Fibroblast of skin of scalp (primary cell): Measurements from ENCODE around the gene CCNI.
A peak's percentile ranks its signal among the peaks of the same experiment; 100 is the strongest.
"Not testable (repeated sequence)": the region's sequence is repeated elsewhere in the genome, so short reads cannot be mapped to it uniquely, and the experiment has no call there.

ENCODE experiments used
- DNase-seq: peaks from one replicate; pipeline ENCODE4 v3.0.0-alpha.2; 2013

The CCNI gene

DNA sequence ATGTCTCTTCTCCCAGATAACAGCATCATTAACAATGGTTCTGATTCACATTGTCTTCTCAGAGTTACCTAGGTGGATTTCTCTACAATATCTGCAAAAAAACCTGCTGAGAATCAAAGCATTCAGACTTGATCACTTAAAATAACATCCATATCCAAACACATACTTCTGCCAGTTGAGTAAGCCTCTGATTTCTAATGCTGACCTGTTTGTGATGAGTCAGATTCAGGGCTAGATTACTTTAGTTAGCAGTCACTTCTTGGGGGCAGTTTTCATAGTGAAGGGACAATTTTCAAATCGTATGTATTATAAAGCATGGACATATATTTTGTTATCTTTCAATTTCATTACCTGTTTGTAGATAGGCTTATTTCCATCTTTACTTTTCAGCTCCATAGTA, 35.5 kb downstream of the CCNI start:
- peak; percentile 64 for DNase-seq

DNA sequence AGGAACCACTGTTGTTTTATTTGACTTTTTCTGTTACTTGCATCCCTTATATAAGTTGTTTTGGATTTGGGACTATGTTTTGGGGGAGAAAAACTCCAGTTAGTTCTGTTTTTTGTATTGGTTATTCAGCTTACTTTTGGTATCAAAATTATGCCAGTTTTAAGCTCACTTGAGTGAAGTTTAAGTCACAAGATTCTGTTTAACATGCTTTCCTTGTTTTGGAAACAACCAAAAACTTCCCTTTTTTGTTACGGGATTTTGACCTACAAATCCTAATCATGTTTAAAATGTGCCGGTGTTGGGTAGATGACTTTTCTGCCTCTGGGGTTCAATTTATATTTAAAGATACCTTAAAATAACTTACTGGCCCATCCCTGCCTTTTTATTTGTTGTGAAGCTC, 36.0 kb downstream of the CCNI start:
- no peak for DNase-seq

DNA sequence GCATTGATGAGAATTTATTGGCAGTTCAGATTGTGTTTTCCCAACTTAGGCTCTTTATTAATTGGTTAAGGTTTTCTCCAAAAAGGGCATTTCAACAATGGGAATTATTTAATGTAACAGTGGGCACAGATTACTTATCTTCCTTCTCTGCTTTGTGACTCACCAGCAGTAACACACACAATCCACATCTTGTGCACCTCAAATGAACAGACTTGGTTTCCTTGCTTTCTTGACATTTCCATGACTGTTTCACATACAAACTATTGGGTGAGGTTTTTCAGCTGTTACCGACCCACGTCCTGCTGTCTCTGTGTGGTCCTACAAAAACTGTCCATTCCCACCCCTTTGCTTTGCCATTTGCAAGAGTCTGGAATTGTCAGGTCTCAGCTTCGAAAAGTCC, 38.1 kb downstream of the CCNI start:
- DNase-seq = no peak

DNA sequence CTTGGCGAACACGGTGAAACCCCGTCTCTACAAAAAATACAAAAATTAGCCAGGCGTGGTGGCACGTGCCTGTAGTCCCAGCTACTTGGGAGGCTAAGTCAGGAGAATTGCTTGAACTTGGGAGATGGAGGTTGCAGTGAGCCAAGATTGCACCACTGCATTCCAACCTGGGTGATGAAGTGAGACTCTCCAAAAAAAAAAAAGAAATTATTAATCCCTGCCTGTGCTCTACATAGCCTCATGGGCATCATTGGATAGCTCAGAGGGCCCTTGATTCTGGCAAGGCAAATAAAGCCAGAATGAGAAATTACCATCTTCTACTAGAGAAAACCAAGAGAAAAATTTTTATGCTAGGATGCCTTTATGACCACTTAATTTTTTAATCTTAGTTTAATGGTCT, 38.6 kb downstream of the CCNI start:
- not testable (repeated sequence) for DNase-seq

DNA sequence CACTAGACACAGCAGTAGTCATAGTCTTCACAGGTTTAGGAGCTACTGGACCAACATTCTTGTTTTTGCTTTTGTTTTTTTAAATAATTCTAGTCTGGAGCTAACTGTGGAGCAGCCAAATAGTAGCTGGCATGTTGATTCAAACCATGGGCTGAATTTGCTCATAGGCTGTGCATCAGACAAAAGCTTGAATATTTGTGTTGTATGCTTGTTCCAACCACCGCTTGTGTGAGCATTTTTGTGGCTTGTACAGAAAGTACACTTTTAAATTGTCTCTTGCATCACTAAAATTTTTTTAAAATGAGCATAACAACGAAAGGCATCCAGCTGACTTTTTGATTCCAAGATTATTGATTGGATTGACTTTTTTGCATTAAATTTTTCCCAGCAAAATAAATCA, 39.6 kb downstream of the CCNI start:
- DNase-seq = peak; percentile 96

DNA sequence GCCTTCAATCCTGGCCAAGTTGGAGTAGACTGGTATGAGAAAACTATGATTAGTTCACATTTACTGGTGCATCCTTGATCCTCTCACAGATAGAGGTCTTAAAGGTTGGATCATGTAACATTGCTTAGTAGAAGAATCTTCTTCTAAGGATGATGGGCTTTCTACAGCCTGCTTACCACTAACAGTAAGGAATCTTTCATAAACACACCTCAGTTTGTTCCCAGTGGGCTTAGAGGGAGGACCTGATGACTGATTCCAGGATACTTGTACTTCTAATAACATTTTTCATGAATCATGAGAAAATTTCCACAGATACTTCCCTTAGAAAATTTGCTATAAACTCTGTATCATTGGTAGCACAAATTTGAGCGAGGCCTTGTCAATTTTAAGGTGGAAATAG, 40.6 kb downstream of the CCNI start:
- no peak for DNase-seq

DNA sequence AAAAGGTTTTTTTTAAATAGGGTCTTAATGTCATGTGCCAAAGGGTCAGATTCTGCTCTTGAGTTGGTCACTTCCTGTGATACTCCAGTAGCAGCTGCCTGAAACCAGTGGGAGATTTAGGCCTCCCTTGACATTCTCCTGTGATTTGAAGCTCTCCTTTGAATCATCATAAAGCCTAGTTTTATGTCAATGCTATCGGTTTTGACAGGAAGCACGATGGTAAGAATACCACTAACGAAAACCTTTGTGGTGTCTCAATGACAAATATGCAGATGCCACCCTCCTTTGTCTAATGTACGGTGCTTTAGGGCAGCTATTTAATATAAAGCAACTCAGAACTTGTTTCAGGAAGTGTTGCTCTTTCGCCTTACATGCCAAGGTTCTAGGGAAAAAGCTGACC, 44.2 kb downstream of the CCNI start:
- no peak for DNase-seq

DNA sequence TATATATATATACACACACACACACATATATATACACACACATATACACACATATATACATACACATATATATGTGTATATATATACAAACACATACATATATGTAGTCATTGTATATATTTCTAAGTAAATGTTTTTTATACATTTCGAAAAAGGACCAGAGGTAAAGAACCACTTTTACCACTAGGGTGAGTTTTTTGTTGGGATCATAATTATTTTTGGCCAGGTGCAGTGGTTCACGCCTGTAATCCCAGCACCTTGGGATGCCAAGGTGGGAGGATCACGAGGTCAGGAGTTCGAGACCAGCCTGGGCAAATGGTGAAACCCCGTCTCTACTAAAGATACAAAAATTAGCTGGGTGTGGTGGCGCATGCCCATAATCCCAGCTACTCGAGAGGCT, 46.0 kb downstream of the CCNI start:
- DNase-seq = not testable (repeated sequence)

DNA sequence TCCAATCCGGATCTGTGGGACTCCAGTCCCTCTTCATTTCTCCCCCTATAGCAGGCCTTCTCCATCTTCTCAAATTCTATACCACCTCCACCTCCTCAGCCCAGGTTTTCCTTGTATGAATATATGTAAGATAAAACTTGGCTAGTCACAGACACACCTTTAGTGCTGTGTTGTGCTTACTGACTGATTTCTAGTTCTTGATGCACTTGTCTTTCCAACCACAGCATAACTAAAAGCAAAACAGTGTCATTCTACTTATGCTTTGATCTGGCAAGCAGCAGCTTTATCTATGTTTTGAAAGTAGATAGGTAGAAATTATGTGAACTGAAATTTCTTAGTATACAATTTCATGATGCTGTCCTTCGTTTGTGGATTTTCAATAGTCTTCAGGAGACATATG, 47.5 kb downstream of the CCNI start:
- DNase-seq = no peak

DNA sequence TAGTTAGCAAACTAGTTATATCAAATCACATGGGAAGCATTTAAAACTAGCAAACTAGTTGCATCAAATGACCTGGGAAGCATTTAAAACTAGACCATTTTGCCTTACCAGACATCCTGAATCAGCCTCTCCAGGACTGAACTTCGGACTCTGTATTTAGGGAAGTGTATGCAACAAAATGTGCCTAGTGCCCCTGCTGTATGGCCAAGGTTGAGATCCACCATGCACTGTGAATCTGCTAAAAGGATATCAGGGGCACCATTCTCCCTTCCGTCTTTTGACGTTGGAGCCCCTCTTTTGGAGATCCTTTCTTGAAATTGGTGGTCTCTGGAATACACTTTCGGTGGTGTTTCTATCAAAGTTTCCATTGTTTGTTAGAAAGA, 49.5 kb downstream of the CCNI start:
- no peak for DNase-seq

DNA sequence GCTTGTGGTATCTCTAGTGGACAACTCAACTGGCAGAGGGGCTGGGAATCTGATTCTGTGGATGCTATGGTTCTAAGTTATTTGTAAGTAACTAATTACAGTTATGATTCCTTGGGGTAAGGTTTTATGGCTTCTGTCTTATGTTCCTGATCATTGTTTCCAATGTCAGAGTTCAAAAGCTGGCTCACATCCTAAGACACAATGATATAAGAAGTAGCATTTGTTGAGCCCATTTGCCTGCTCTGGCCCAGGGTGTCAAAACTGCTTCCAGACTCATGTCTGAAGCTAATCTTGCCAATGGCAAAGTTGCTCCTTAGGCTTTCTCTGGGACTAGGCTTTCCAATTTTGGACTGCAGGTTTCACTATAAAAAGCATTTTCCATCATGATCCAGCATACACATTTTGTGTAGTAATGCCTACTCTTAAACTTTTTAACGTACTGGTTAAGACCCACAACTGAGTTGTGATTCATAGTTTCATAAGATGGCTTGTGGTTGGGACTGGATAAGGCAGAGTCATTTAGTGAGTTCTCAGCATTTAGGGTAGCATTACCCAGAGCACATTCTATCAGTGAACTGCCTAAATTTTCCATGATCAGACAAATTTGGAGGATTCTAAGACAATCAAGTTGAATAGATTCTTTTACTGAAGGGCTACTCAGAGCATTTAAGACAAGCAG, 50.0 kb downstream of the CCNI start:
- peak; percentile 52 for DNase-seq

DNA sequence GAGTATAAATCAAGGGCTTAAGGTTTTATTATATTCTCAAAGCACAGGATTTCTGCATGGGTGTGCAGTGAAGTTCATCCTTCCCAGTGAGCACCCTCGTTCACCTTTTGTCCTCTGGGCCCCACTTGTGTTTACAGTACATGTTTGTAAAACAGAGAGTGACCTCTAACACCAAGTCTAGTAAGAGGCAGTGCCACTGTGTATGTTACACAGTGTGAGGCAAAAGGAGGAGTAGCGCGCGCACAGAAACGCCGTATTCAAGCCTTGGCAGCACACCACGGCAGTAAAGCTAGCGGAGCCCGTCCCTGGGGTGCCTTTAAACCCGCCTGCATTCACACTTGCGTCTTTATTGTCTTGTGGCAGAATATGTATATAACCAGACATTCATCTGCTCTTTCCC, 51.9 kb downstream of the CCNI start:
- DNase-seq = no peak

DNA sequence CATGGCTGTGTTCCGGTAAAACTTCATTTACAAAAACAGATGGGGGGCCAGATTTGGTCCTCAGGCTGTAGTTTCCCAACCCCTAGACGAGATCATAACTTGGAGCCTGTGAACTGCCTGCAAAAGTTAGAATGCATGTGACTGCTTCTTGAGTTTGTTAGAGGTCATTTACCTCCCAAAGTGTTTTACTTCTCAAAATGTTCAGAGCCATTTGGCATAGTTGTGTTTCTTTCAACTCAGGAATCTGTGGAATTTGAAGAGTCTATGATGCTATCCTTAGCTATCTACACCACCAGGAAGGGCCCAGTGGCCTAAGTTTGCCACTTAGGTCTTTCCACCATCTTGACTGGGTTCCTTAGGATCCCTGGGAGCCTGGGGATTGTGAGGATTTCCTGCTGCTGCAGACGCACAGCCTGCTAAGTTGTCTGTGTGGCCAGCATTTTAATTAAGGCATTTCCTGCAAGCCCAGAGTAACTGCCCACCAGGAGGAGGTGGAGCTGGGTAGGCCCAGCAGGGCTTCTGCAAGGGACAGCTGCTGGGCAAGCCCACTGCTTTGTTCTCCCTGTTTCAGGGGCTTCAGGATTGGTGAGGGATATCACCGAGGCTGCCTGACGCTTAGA, 53.1 kb downstream of the CCNI start:
- DNase-seq = peak; percentile 95

DNA sequence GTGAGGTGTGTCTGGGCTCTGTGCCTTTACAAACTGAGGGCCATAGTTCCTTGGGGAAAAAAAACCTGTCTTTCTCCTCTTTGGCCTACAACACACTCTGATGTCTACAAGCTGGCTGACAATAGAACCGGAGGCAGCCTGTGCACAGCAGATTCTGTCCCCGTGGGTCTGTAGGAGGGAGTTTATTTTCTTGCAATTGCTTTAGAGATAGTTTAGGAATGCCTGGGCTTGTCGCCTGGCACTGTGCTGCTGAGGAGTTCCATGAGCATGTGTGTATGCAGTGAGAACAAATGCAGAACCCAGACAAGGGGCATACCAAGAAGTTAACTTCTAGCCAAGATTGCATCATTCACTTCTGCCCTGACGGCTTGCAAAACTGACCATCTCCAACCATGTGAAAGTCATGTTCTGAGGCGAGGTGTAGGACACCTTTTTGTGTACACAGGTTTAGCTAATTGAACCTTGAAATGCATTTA, 54.1 kb downstream of the CCNI start:
- DNase-seq = peak; percentile 92

DNA sequence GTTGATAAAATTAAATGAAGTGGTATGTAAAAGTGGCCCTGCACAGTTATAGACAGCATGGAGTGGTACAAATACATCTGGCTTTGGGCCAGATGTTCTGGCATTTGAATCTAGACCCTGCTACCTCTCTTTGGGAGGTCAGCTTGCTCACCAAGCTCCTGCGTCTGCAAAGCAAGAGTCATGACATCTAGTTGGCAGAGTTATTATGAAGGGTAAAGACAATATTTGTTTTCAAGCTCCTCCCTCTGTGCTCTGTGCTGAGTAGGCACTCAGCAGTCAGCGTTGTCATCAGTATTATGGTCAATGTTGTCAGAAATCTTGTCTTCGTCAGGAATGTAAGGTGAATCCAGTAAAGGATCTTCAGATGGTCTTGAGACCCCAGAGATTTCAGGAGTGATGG, 55.8 kb downstream of the CCNI start:
- no peak for DNase-seq

DNA sequence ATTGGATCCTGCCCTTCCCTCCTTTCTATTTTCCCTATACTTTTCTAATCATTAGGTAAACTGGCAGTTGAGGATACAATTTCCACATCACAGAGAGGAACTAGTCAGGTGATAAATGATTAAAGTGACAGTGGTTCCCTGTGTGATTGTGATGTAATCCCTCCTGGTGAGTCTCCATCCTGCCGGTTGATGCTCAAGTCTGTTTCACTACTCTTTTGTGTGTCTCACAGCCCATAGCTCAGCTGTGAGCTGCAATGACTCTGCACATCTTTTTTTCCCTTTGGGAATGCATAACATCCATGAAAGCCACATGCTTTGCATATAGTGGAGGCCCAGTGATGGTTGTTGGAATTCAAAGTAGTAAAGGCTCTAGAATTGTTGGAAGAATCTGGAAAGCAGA, 60.4 kb downstream of the CCNI start:
- DNase-seq = peak; percentile 94

DNA sequence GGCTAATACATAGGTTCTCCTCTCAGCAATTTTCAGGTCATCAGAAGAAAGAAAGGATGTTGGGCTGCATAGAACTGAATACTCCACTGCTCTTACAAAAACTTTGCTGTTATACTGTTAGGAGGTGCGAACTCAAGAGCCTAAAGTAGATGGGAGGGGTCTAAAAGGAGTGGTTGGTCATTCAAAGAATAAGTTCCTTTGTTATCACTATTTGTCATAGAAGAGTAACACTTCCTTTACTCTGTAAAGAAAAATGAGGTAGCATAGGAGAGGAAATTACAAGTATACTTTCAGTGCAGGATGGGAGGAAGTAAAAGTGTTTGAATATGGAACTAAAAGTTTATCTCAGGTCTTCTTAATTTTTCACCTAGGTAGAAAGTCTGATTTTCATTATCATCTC, 61.5 kb downstream of the CCNI start:
- no peak for DNase-seq

DNA sequence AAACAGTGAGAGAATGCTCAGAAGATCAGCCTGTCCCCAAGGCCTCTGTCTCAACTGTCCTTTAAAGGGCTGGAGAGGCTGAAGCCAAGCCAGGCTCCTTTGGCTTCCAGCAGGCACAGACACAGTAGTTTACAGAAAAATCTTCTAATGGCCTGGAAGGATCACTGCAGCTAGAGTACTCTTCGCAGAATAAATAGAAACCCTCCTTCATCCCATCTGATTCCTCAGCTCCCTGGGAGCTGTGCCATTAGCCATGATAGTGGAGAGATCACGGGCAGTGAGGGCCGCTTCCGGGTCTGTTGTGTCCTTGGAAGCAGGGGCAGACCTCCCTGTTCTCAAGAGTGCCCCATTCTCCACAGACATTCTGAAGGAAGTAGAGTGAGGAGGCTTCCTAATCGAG, 63.1 kb downstream of the CCNI start:
- no peak for DNase-seq

DNA sequence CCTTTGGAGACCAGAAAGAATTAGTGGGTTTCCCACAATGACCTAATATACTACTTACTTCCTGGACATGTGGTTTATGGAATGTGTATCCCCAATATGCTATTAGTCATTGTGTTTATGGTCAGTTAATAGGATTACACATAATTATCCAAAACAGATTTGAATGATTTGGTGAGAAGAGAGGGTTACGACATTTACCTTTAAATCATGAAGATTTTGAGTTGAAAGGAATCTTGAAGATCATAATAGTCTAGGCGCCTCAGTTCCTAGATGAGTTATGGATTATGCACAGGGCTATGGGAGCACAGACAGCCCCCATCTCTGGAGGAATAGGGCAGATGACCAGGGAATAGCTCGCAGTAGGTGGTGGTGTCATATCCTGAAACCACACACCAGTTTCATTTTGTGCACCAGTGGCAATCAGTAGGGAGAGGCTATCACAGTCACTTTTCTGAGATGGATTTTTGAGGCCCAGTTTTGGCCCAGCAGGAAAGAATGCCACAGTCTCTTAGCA, 64.9 kb downstream of the CCNI start:
- DNase-seq = peak; percentile 73

DNA sequence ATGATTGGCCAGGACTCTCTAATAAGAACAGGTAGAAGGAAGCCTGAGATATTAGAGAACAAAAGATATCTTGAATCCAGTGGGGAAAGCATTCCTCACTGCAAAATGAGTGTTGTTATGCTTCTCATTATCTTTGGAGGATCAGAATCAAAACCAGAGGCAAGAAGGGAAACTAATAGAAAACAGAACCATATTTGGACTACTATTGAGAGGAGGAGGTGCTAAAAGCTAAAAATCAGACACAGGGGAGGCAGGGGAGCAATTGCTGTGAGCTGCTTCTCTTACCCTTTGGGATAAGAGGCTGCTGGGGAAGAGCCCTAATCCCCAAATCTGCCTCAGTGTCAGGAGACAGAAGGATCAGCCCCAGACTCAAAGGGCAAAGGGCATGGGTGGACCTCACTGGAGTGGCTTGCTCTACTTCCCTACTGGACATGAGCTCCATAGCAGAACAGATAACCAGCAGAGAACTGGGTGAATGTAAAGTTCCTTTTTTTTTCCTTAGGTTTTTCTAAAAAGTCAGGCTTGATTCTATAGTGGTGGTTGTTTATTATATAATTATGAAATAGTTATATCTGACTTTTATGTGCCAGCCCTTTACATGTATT, 66.2 kb downstream of the CCNI start:
- DNase-seq = peak; percentile 18

DNA sequence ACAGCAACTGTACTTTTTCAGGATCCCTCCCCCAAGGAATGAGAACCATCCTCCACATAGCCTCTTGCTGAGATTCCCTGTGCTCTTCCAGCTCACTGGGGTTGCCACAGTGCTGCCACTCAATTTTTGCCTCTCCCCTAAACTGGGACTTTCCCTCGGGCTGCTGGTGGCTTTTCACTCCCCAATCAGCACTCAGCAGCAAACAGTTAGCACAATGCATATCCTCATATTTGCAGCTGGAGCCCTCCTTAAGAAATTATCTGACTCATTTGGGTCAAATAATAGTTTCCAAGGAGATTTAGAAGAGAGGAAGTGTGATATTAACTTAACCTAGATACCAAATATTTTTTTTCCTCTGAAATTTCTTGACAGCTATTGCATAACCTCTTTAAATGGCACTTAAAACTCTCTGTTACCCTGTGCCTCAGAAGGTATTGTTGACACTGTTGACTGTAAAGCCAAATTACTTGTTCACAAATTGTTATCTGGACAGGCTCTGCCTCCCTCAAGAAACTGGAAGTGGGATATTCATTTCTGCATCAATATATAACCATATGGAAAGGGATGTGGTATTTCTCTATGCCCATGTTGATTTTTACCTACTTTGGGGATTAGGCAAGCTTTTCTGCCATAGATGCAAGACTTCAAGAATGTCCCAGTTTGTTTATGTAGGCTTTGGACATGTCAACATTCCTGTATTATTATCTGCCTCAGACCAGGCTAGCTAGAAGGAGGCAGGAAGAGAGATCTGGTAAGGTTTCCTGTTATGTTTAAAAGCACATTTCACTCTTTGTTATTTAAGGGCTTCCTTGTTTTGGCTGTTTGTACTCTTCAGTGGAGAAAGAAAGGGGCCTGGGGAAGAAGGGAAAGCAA, 68.2 kb downstream of the CCNI start:
- peak; percentile 92 for DNase-seq

DNA sequence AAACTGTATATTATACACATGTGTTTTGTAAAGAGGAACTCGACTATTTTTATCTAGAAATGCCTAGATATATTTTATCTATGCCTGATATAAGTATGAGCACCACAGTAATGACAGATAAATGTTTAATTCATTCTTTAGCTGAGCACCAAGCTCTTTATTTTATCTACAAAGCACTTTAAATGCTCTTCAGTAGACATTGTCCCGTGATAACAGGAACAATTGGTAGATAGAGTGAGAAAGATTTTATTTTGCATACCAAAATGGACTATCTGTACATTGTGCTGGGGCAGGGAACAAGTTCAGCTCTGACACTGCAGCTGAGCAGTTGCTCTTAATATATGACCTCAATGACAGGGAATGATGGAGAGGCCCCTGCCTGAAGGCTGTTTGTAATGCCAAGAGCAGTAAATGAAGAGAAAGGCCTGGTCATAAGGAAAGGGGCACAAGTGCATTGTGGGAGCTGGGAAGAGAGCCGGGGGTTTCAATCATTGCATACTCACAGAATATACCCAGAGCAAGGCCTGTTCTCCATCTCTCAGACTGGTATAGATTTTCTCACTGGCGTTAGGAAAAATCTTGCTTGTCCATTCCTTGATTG, 68.9 kb downstream of the CCNI start:
- DNase-seq = no peak

DNA sequence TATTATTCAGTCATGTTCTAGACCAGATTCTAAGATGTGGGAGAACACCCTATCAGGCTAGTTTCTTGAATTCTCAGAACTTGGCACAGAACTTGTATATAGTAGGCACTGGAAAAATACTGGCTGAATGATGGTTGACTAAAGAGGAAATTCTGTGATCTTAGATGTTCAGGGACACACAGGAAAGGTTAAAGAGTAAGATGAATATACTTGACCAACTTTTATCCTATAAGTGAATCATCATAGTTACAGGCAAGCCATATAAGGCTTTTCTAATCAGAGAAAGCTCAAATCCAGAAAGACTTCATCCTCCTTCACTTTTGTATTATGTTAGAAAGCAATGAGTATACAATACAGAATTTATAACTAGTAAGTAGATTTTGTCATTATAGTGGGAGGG, 72.4 kb downstream of the CCNI start:
- DNase-seq = no peak
